A549 (cell line): Measurements from ENCODE around the gene PPP2R3A.

Source experiments
- CBX8 ChIP-seq: fragments of 200-600 bp; sonication (generic); IDR thresholded peaks from 2 replicates; pipeline ENCODE4 v1.6.1; 2016
- CEBPB ChIP-seq, 2 experiments: fragments of >200 bp in 1 of 2; sonication (Bioruptor Twin) in 1 of 2; formaldehyde crosslinking in 1 of 2; IDR thresholded peaks; 2 replicates each; pipeline ENCODE4 v1.6.1; 2012 to 2016
- ESRRA ChIP-seq: fragments of 150-350 bp; IDR thresholded peaks from 2 replicates; pipeline ENCODE4 v1.6.1; 2014; ENCODE audit warnings: mild to moderate bottlenecking, low read length, borderline replicate concordance
- JUNB ChIP-seq: fragments of >200 bp; sonication (Bioruptor Twin); formaldehyde crosslinking; IDR thresholded peaks from 2 replicates; pipeline ENCODE4 v1.6.1; 2016
- POLR2AphosphoS2 ChIP-seq: conservative IDR thresholded peaks from 2 replicates; pipeline ENCODE4 v1.6.1; 2012; ENCODE audit warnings: low read length, improper control_type of control experiment, inconsistent platforms
- RFX5 ChIP-seq: fragments of 450-650 bp; IDR thresholded peaks from 2 replicates; pipeline ENCODE4 v1.7.1; 2014; ENCODE audit warnings: antibody characterized with exemption, mild to moderate bottlenecking, moderate library complexity
- TF ChIP-seq, protein P1 (sequence below): fragments of >200 bp; sonication (Bioruptor Twin); formaldehyde crosslinking; IDR thresholded peaks from 3 replicates; pipeline ENCODE4 v1.5.1; 2016
- TF ChIP-seq, protein P2 (sequence below): fragments of 200-600 bp; sonication (generic); IDR thresholded peaks from 2 replicates; pipeline ENCODE4 v1.6.1; 2016; ENCODE audit warnings: antibody characterized with exemption, mild to moderate bottlenecking, moderate library complexity

DNA sequence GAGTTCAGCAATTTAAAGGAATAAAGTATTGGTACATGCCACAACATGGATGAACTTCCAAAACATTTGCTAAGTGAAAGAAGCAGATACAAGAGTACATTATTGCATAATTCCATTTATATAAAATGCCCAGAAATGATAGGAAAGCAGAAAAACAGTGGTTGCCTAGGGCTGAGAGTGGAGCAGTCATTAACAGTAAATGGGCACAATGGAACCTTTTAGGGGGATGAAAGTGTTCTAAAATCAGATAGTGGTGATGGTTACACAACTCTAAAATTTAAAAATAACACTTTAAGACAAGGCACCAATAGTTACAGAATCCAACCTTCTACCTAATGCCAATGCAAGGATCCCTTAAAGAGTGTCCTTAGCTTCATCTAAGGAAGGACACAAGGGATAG, 196.0 kb downstream of the PPP2R3A start:
- TF ChIP-seq, protein P1, sequence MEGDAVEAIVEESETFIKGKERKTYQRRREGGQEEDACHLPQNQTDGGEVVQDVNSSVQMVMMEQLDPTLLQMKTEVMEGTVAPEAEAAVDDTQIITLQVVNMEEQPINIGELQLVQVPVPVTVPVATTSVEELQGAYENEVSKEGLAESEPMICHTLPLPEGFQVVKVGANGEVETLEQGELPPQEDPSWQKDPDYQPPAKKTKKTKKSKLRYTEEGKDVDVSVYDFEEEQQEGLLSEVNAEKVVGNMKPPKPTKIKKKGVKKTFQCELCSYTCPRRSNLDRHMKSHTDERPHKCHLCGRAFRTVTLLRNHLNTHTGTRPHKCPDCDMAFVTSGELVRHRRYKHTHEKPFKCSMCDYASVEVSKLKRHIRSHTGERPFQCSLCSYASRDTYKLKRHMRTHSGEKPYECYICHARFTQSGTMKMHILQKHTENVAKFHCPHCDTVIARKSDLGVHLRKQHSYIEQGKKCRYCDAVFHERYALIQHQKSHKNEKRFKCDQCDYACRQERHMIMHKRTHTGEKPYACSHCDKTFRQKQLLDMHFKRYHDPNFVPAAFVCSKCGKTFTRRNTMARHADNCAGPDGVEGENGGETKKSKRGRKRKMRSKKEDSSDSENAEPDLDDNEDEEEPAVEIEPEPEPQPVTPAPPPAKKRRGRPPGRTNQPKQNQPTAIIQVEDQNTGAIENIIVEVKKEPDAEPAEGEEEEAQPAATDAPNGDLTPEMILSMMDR = no peak
- TF ChIP-seq ESRRA (no peak), POLR2AphosphoS2 (no peak), RFX5 (no peak), CEBPB (IDR thresholded peaks at IDR 0.05) (no peak; a peak in 1 of 4 replicates), JUNB (no peak), CBX8 (no peak)
- TF ChIP-seq, protein P2, sequence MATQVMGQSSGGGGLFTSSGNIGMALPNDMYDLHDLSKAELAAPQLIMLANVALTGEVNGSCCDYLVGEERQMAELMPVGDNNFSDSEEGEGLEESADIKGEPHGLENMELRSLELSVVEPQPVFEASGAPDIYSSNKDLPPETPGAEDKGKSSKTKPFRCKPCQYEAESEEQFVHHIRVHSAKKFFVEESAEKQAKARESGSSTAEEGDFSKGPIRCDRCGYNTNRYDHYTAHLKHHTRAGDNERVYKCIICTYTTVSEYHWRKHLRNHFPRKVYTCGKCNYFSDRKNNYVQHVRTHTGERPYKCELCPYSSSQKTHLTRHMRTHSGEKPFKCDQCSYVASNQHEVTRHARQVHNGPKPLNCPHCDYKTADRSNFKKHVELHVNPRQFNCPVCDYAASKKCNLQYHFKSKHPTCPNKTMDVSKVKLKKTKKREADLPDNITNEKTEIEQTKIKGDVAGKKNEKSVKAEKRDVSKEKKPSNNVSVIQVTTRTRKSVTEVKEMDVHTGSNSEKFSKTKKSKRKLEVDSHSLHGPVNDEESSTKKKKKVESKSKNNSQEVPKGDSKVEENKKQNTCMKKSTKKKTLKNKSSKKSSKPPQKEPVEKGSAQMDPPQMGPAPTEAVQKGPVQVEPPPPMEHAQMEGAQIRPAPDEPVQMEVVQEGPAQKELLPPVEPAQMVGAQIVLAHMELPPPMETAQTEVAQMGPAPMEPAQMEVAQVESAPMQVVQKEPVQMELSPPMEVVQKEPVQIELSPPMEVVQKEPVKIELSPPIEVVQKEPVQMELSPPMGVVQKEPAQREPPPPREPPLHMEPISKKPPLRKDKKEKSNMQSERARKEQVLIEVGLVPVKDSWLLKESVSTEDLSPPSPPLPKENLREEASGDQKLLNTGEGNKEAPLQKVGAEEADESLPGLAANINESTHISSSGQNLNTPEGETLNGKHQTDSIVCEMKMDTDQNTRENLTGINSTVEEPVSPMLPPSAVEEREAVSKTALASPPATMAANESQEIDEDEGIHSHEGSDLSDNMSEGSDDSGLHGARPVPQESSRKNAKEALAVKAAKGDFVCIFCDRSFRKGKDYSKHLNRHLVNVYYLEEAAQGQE = no peak
